Measurements from ENCODE around the gene ETNK2. TPM values are rescaled to one million over a fixed set of nuclear protein-coding genes. Genes with fewer than 3 reads are reported as not detected.

The ETNK2 gene
- total and polyA plus RNA-seq, 2 of the 13 experiments (the other 11 are each of a cell fraction or from before 2014, with no cell fraction given) = 15.5 to 42.8 TPM

DNA sequence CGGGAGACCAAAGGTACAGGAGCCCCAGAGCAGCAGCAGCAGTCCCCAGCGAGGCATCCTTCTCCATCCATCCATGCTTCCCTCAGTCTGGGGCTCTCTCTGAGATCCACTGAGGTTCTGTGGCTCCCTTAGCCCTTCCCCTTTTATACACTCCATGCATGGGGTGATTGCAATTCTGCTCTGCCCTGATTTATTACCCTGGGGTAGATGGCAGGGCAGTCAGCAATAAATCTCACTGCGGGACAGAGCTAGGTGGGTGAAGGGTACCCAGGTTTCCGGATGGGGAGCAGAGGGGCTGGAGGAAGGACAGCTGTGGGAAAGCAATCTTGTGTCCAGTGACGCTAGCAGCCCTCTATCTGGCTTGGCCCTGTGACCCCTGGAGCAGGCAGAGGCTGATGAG lies 14.4 kb upstream of the ETNK2 start, which contains the start of gene REN:
REN (minus strand) TSS at position 119 of the 400 bp plus-strand sequence; CDS start at position 75, 44 bp downstream.
- H3K9ac ChIP-seq (ENCODE audit: insufficient read depth, low read depth, low read length) = no peak within 1 kb of the TSS
- H2AFZ ChIP-seq (ENCODE audit: low read length) = no peak within 1 kb of the TSS
- TF ChIP-seq SRY (CRISPR knock-in tag; IDR thresholded peaks at IDR 0.05) (no peak), FOXK1 (CRISPR knock-in tag; IDR thresholded peaks at IDR 0.05; ENCODE audit: borderline replicate concordance, low read depth) (no peak), HMG20A (CRISPR knock-in tag; IDR thresholded peaks at IDR 0.05; ENCODE audit: borderline replicate concordance) (no peak), SAP130 (CRISPR knock-in tag; IDR thresholded peaks at IDR 0.05; ENCODE audit: low read depth) (no peak), ZNF354B (CRISPR knock-in tag; IDR thresholded peaks at IDR 0.05) (no peak), KDM5B (CRISPR knock-in tag; IDR thresholded peaks at IDR 0.05; ENCODE audit: borderline replicate concordance) (no peak), PHF20 (CRISPR knock-in tag; IDR thresholded peaks at IDR 0.05) (no peak), NCOA5 (CRISPR knock-in tag; IDR thresholded peaks at IDR 0.05) (no peak), SMARCE1 (IDR thresholded peaks at IDR 0.05; ENCODE audit: borderline replicate concordance) (no peak), ZNF780A (CRISPR knock-in tag; IDR thresholded peaks at IDR 0.05) (no peak), ZNF615 (CRISPR knock-in tag; IDR thresholded peaks at IDR 0.05; ENCODE audit: borderline replicate concordance) (no peak), NR2F2 (IDR thresholded peaks at IDR 0.05; ENCODE audit: borderline replicate concordance, low read depth) (no peak), CENPX (CRISPR knock-in tag; IDR thresholded peaks at IDR 0.05) (no peak), ZNF235 (CRISPR knock-in tag; IDR thresholded peaks at IDR 0.05; ENCODE audit: borderline replicate concordance) (no peak), KLF13 (CRISPR knock-in tag; IDR thresholded peaks at IDR 0.05) (no peak)
- TF ChIP-seq, protein P1, sequence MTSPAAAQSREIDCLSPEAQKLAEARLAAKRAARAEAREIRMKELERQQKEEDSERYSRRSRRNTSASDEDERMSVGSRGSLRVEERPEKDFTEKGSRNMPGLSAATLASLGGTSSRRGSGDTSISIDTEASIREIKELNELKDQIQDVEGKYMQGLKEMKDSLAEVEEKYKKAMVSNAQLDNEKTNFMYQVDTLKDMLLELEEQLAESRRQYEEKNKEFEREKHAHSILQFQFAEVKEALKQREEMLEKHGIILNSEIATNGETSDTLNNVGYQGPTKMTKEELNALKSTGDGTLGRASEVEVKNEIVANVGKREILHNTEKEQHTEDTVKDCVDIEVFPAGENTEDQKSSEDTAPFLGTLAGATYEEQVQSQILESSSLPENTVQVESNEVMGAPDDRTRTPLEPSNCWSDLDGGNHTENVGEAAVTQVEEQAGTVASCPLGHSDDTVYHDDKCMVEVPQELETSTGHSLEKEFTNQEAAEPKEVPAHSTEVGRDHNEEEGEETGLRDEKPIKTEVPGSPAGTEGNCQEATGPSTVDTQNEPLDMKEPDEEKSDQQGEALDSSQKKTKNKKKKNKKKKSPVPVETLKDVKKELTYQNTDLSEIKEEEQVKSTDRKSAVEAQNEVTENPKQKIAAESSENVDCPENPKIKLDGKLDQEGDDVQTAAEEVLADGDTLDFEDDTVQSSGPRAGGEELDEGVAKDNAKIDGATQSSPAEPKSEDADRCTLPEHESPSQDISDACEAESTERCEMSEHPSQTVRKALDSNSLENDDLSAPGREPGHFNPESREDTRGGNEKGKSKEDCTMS (CRISPR knock-in tag; conservative IDR thresholded peaks at IDR 0.05) = no peak
- TF ChIP-seq, protein P2, sequence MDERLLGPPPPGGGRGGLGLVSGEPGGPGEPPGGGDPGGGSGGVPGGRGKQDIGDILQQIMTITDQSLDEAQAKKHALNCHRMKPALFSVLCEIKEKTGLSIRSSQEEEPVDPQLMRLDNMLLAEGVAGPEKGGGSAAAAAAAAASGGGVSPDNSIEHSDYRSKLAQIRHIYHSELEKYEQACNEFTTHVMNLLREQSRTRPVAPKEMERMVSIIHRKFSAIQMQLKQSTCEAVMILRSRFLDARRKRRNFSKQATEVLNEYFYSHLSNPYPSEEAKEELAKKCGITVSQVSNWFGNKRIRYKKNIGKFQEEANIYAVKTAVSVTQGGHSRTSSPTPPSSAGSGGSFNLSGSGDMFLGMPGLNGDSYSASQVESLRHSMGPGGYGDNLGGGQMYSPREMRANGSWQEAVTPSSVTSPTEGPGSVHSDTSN (CRISPR knock-in tag; IDR thresholded peaks at IDR 0.05) = no peak
- DNase-seq (ENCODE audit: low spot score) (no peak), FAIRE-seq (no peak), ATAC-seq (no peak)
- H3K4me3 ChIP-seq (replicated peaks in 1 of 3; ENCODE audit: insufficient read depth in 1 of 3, low read depth in 2 of 3, low read length in 3 of 3) = no peak within 1 kb of the TSS
- CTCF ChIA-PET (ENCODE audit: low intra/inter-chr PET ratio, low total read pairs) = no interaction called here
- peaks cover 0 to 17% of the 10 kb centered on the region in 2 experiments; a peak in 3 of 5 replicates for H3K27me3 ChIP-seq (ENCODE audit: control insufficient read depth in 1 of 2, insufficient read depth in 2 of 2, low read length in 2 of 2)
- H3K4me2 ChIP-seq (ENCODE audit: low read depth, low read length) = no peak within 1 kb of the TSS
- in situ Hi-C loops (cut with HindIII; ENCODE audit: extremely low pct_ligation_motif_present, low pct_unique_long_range_greater_than_20kb) (no loop called here), intact Hi-C loops (cut with micrococcal nuclease; ENCODE audit: unreplicated experiment) (no loop called here)
- WGBS (ENCODE audit: low lambda C conversion rate) = 46% methylated on average over 3 of the region's 5 CpGs
- H3K36me3 ChIP-seq (replicated peaks in 1 of 2; ENCODE audit: control insufficient read depth in 1 of 2, insufficient read depth in 2 of 2, low read length in 2 of 2) = no peaks in the 10 kb centered on the region
- H3K4me1 ChIP-seq (ENCODE audit: insufficient read depth, low read length) = peaks cover 10% of the 10 kb centered on the region
- H4K20me1 ChIP-seq (ENCODE audit: insufficient read depth, low read length) = no peaks in the 10 kb centered on the region
- no TSS peak for BruUV-seq (replicated peaks)
- no peaks in the 10 kb centered on the region for H3K79me2 ChIP-seq (ENCODE audit: insufficient read depth, low read length)
- no peak within 1 kb of the TSS for H3K27ac ChIP-seq (ENCODE audit: extremely low read length, insufficient read depth, low read length)
- POLR2A ChIA-PET = no interaction called here
- peaks cover 25% of the 10 kb centered on the region for H3K9me3 ChIP-seq (ENCODE audit: low read length)
